Neural progenitor cell (in vitro differentiated cells): Measurements from ENCODE around the gene HERC5. TPM values are rescaled to one million over a fixed set of nuclear protein-coding genes. Genes with fewer than 3 reads are reported as not detected.
A peak's percentile ranks its signal among the peaks of the same experiment; 100 is the strongest.

ENCODE experiments used
- DNase-seq: peaks from one replicate; pipeline ENCODE4 v3.0.0-alpha.2; 2016; ENCODE audit warnings: low spot score
- H2AFZ ChIP-seq: fragments of 200-600 bp; sonication (generic); replicated peaks from 2 replicates; pipeline ENCODE4 v1.6.1; 2016; ENCODE audit warnings: antibody characterized with exemption
- H3F3A ChIP-seq: fragments of 200-600 bp; sonication (generic); 2 replicates; pipeline ENCODE4 v1.6.1; 2016; ENCODE audit warnings: antibody characterized with exemption, low read depth
- H3K27ac ChIP-seq: fragments of 200-600 bp; sonication (generic); 2 replicates; pipeline ENCODE4 v1.5.1; 2016; ENCODE audit warnings: mild to moderate bottlenecking
- H3K27me3 ChIP-seq: fragments of 200-600 bp; sonication (generic); 2 replicates; pipeline ENCODE4 v1.6.1; 2016; ENCODE audit warnings: mild to moderate bottlenecking, moderate library complexity
- H3K36me3 ChIP-seq: fragments of 200-600 bp; sonication (generic); 2 replicates; pipeline ENCODE4 v1.5.1; 2016
- H3K4me1 ChIP-seq: fragments of 200-600 bp; sonication (generic); 2 replicates; pipeline ENCODE4 v1.6.1; 2016; ENCODE audit warnings: mixed run types
- H3K4me2 ChIP-seq: fragments of 200-600 bp; sonication (generic); 2 replicates; pipeline ENCODE4 v1.6.1; 2016
- H3K4me3 ChIP-seq: fragments of 200-600 bp; sonication (generic); 2 replicates; pipeline ENCODE4 v1.5.1; 2016
- H3K79me2 ChIP-seq: fragments of 200-600 bp; sonication (generic); 2 replicates; pipeline ENCODE4 v1.6.1; 2016; ENCODE audit warnings: low read depth
- H3K9ac ChIP-seq: fragments of 200-600 bp; sonication (generic); 2 replicates; pipeline ENCODE4 v1.6.1; 2016
- H3K9me3 ChIP-seq: fragments of 200-600 bp; sonication (generic); 2 replicates; pipeline ENCODE4 v1.5.1; 2016; ENCODE audit warnings: low read depth
- H4K20me1 ChIP-seq: fragments of 200-600 bp; sonication (generic); 2 replicates; pipeline ENCODE4 v1.6.1; 2016; ENCODE audit warnings: low read depth
- H3K27ac Mint-ChIP-seq: 3 replicates; pipeline ENCODE4 v1.8.0; 2021; ENCODE audit warnings: mixed read lengths
- H3K27me3 Mint-ChIP-seq: 2 replicates; pipeline ENCODE4 v1.8.0; 2022; ENCODE audit warnings: low read depth, mild to moderate bottlenecking, inconsistent platforms, moderate library complexity, mixed read lengths; ENCODE audit not compliant: insufficient read depth
- H3K36me3 Mint-ChIP-seq: 3 replicates; pipeline ENCODE4 v1.8.0; 2021; ENCODE audit warnings: mixed read lengths
- H3K4me1 Mint-ChIP-seq: 3 replicates; pipeline ENCODE4 v1.8.0; 2021; ENCODE audit warnings: mixed read lengths
- H3K4me3 Mint-ChIP-seq: 3 replicates; pipeline ENCODE4 v1.8.0; 2021; ENCODE audit warnings: mild to moderate bottlenecking, moderate library complexity, mixed read lengths
- H3K9me3 Mint-ChIP-seq: 3 replicates; pipeline ENCODE4 v1.8.0; 2020; ENCODE audit warnings: mixed read lengths
- CTCF ChIP-seq: fragments of 200-600 bp; sonication (generic); IDR thresholded peaks from 2 replicates; pipeline ENCODE4 v1.5.1; 2017; ENCODE audit warnings: antibody characterized with exemption, mild to moderate bottlenecking
- EZH2 ChIP-seq: fragments of 200-600 bp; sonication (generic); IDR thresholded peaks from 2 replicates; pipeline ENCODE4 v1.6.1; 2017; ENCODE audit warnings: antibody characterized with exemption, mild to moderate bottlenecking, moderate library complexity
- EZH2phosphoT487 ChIP-seq: fragments of 200-600 bp; sonication (generic); IDR thresholded peaks from 2 replicates; pipeline ENCODE4 v1.6.1; 2017; ENCODE audit warnings: antibody characterized with exemption
- total RNA-seq: library from RNA; depleted of rRNA; stranded (reverse); fragments of >200 nt; gene quantifications from 2 replicates; pipeline ENCODE4 v1.2.3, GENCODE V29; 2015; ENCODE audit warnings: low replicate concordance

The HERC5 gene
- 4.1 and 6.6 TPM in 2 replicates for total RNA-seq

- H3K36me3 ChIP-seq = no peaks in the 10 kb centered on the region
- peak within 1 kb of the TSS; percentile 93 for H2AFZ ChIP-seq
- peaks cover 36% of the 10 kb centered on the region for H3K27me3 ChIP-seq
- no peaks in the 10 kb centered on the region for H4K20me1 ChIP-seq
- peaks cover 25% of the 10 kb centered on the region for H3K27me3 Mint-ChIP-seq
- peaks cover 6% of the 10 kb centered on the region for H3K4me1 Mint-ChIP-seq
- no peak within 1 kb of the TSS for H3K27ac ChIP-seq
- H3K4me1 ChIP-seq = peaks cover 4% of the 10 kb centered on the region
- no peaks in the 10 kb centered on the region for H3K9me3 ChIP-seq
- H3K79me2 ChIP-seq = no peaks in the 10 kb centered on the region
- H3K9me3 Mint-ChIP-seq = peaks cover 2% of the 10 kb centered on the region
- peak; percentile 93 for DNase-seq
- peak within 1 kb of the TSS; percentile 95 for H3K4me3 Mint-ChIP-seq
- no peak within 1 kb of the TSS for H3K9ac ChIP-seq
- TF ChIP-seq EZH2 (no peak), CTCF (peak; percentile 72)
- H3K36me3 Mint-ChIP-seq = no peaks in the 10 kb centered on the region
- H3K27ac Mint-ChIP-seq = no peak within 1 kb of the TSS
- H3K4me2 ChIP-seq = peak within 1 kb of the TSS; percentile 74
- peak within 1 kb of the TSS; percentile 45 for H3K4me3 ChIP-seq
- H3F3A ChIP-seq = peaks cover 23% of the 10 kb centered on the region
Measured at GRCh38 chr4:88456670-88457306, at the start of gene HERC5. TSS of gene HERC5 (plus strand) at chr4:88457119. CDS start at chr4:88457270, 151 bp downstream.

- no peak overlapping the region for H3K4me3 Mint-ChIP-seq
- Histone ChIP-seq H2AFZ (no peak overlapping the region), H3K36me3 (no peaks in the 10 kb centered on the region), H3K9ac (no peak overlapping the region), H3K27ac (no peak overlapping the region), H3K79me2 (no peaks in the 10 kb centered on the region), H3K9me3 (no peaks in the 10 kb centered on the region), H3F3A (no peaks in the 10 kb centered on the region), H3K4me1 (no peaks in the 10 kb centered on the region), H4K20me1 (no peaks in the 10 kb centered on the region), H3K27me3 (no peaks in the 10 kb centered on the region), H3K4me2 (no peak overlapping the region), H3K4me3 (no peak overlapping the region)
- H3K36me3 Mint-ChIP-seq = no peaks in the 10 kb centered on the region
- TF ChIP-seq EZH2phosphoT487 = no peak
- TF ChIP-seq CTCF = no peak
- TF ChIP-seq EZH2 = no peak
- H3K4me1 Mint-ChIP-seq = no peaks in the 10 kb centered on the region
- no peak overlapping the region for H3K27ac Mint-ChIP-seq
- DNase-seq = no peak
- H3K27me3 Mint-ChIP-seq = no peaks in the 10 kb centered on the region
- no peaks in the 10 kb centered on the region for H3K9me3 Mint-ChIP-seq
Measured at GRCh38 chr4:88409206-88409605, 47.7 kb upstream of the HERC5 start.

- no peaks in the 10 kb centered on the region for H3K36me3 Mint-ChIP-seq
- Histone ChIP-seq H3K36me3 (no peaks in the 10 kb centered on the region), H2AFZ (no peak overlapping the region), H3K9ac (no peak overlapping the region), H3K4me3 (no peak overlapping the region), H4K20me1 (no peaks in the 10 kb centered on the region), H3F3A (no peaks in the 10 kb centered on the region), H3K4me1 (no peaks in the 10 kb centered on the region), H3K27ac (no peak overlapping the region), H3K4me2 (no peak overlapping the region), H3K27me3 (no peaks in the 10 kb centered on the region), H3K79me2 (no peaks in the 10 kb centered on the region), H3K9me3 (no peaks in the 10 kb centered on the region)
- TF ChIP-seq EZH2phosphoT487 (no peak), EZH2 (no peak), CTCF (no peak)
- H3K9me3 Mint-ChIP-seq = no peaks in the 10 kb centered on the region
- no peaks in the 10 kb centered on the region for H3K27me3 Mint-ChIP-seq
- DNase-seq = no peak
- no peak overlapping the region for H3K27ac Mint-ChIP-seq
- no peak overlapping the region for H3K4me3 Mint-ChIP-seq
- H3K4me1 Mint-ChIP-seq = no peaks in the 10 kb centered on the region
Measured at GRCh38 chr4:88409789-88410188, 47.1 kb upstream of the HERC5 start.
